H1 (cell line): Measurements from ENCODE around the gene SLC6A7. TPM values are rescaled to one million over a fixed set of nuclear protein-coding genes. Genes with fewer than 3 reads are reported as not detected.

ENCODE experiments used
- CTCF ChIA-PET: fragments of 300-600 bp; sonication (Branson Sonifier 250); formaldehyde crosslinking; loops from one replicate; lab custom pipeline; 2021; ENCODE audit not compliant: partially characterized antibody; lab: Charles Lee
- POLR2A ChIA-PET: fragments of 300-600 bp; sonication (Branson Sonifier 250); formaldehyde crosslinking; loops from one replicate; lab custom pipeline; 2021; ENCODE audit warnings: inconsistent platforms; ENCODE audit not compliant: partially characterized antibody; lab: Charles Lee
- DNase-seq, 2 experiments: peaks; one replicate each; pipeline versions ENCODE4 v3.0.0 to v3.0.0-alpha.2; 2010 to 2022; ENCODE audit warnings: low spot score in 2 of 2, low read depth in 1 of 2, mixed read lengths in 1 of 2
- FAIRE-seq: peaks from 2 replicates; lab custom pipeline; 2011; peaks lifted over from hg19 to GRCh38; lab: Jason Lieb, UNC
- H2AFZ ChIP-seq: 2 replicates; pipeline ENCODE4 v1.8.1; 2012; ENCODE audit warnings: low read length, inconsistent platforms
- H2AK5ac ChIP-seq: 2 replicates; pipeline ENCODE4 v1.6.1; 2013; ENCODE audit warnings: low read depth, low read length
- H2BK120ac ChIP-seq: replicated peaks from 2 replicates; pipeline ENCODE3; 2013; ENCODE audit warnings: low read depth, low read length, inconsistent platforms
- H2BK12ac ChIP-seq: 2 replicates; pipeline ENCODE4 v1.6.1; 2013; ENCODE audit warnings: low read depth, low read length
- H2BK15ac ChIP-seq: 2 replicates; pipeline ENCODE4 v1.6.1; 2013; ENCODE audit warnings: low read length
- H2BK20ac ChIP-seq: 2 replicates; pipeline ENCODE4 v1.6.1; 2013; ENCODE audit warnings: low read length
- H2BK5ac ChIP-seq: 2 replicates; pipeline ENCODE4 v1.6.1; 2013; ENCODE audit warnings: low read depth, low read length
- H3K14ac ChIP-seq: 2 replicates; pipeline ENCODE4 v1.6.1; 2013; ENCODE audit warnings: inconsistent platforms; ENCODE audit not compliant: insufficient read length
- H3K18ac ChIP-seq: 2 replicates; pipeline ENCODE4 v1.6.1; 2013; ENCODE audit warnings: low read length; ENCODE audit errors: extremely low read depth
- H3K23ac ChIP-seq: 2 replicates; pipeline ENCODE4 v1.6.1; 2013; ENCODE audit warnings: inconsistent platforms; ENCODE audit not compliant: insufficient read length
- H3K23me2 ChIP-seq: 2 replicates; pipeline ENCODE4 v1.6.1; 2013; ENCODE audit warnings: low read depth, low read length
- H3K27ac ChIP-seq: 2 replicates; pipeline ENCODE4 v1.6.1; 2011; ENCODE audit warnings: low read depth, low read length, inconsistent platforms
- H3K27me3 ChIP-seq, 4 experiments: replicated peaks in 1 of 4; 1 replicate in 1 of 4; 2 replicates in 3 of 4; pipeline versions ENCODE4 v1.6.1 to v1.8.1; 2011 to 2013; ENCODE audit warnings: low read length in 3 of 4, mild to moderate bottlenecking in 3 of 4, inconsistent platforms in 2 of 4, mixed read lengths in 2 of 4, moderate library complexity in 1 of 4; ENCODE audit not compliant: control insufficient read depth in 3 of 4, insufficient read depth in 3 of 4; ENCODE audit errors: extremely low read depth in 1 of 4
- H3K36me3 ChIP-seq, 4 experiments: 2 replicates each; pipeline versions ENCODE4 v1.6.1 to v1.8.1; 2011 to 2013; ENCODE audit warnings: mild to moderate bottlenecking in 4 of 4, low read length in 3 of 4, moderate library complexity in 2 of 4, control low read depth in 1 of 4, inconsistent platforms in 1 of 4; ENCODE audit not compliant: insufficient read depth in 4 of 4, control insufficient read depth in 2 of 4
- H3K4ac ChIP-seq: replicated peaks from 2 replicates; pipeline ENCODE3; 2013; ENCODE audit warnings: low read length, low read depth, mixed read lengths, inconsistent platforms; ENCODE audit not compliant: insufficient read length
- H3K4me1 ChIP-seq, 4 experiments: replicated peaks in 1 of 4; 1 replicate in 1 of 4; 2 replicates in 3 of 4; pipeline versions ENCODE4 v1.6.1 to v1.8.1; 2011 to 2013; ENCODE audit warnings: low read length in 3 of 4, inconsistent platforms in 2 of 4, mixed read lengths in 1 of 4; ENCODE audit not compliant: insufficient read depth in 4 of 4, control insufficient read depth in 3 of 4
- H3K4me2 ChIP-seq, 2 experiments: 2 replicates each; pipeline versions ENCODE4 v1.6.1 to v1.8.1; 2011 to 2013; ENCODE audit warnings: low read depth in 2 of 2, low read length in 2 of 2, control low read depth in 1 of 2, inconsistent platforms in 1 of 2, mild to moderate bottlenecking in 1 of 2; ENCODE audit not compliant: insufficient read depth in 1 of 2
- H3K4me3 ChIP-seq, 4 experiments: fragments of 200-600, 300-600 bp in 1 of 4; sonication (generic), shearing (Covaris generic), sonication (Bioruptor Twin) in 1 of 4; 2 replicates each; pipeline versions ENCODE4 v1.5.1 to v1.8.1; 2011 to 2016; ENCODE audit warnings: low read length in 4 of 4, low read depth in 3 of 4, control low read depth in 2 of 4, inconsistent platforms in 2 of 4, mild to moderate bottlenecking in 2 of 4, mixed read lengths in 1 of 4, moderate library complexity in 1 of 4; ENCODE audit not compliant: insufficient read depth in 2 of 4; ENCODE audit errors: extremely low read depth in 1 of 4
- H3K56ac ChIP-seq: replicated peaks from 2 replicates; pipeline ENCODE3; 2013; ENCODE audit warnings: low read depth, mild to moderate bottlenecking, mixed read lengths, low read length, inconsistent platforms; ENCODE audit not compliant: insufficient read length
- H3K79me1 ChIP-seq: 2 replicates; pipeline ENCODE4 v1.6.1; 2013; ENCODE audit warnings: low read depth, low read length, control low read depth
- H3K79me2 ChIP-seq, 2 experiments: 2 replicates each; pipeline versions ENCODE4 v1.6.1 to v1.8.1; 2012 to 2013; ENCODE audit warnings: low read length in 2 of 2, mild to moderate bottlenecking in 2 of 2, inconsistent platforms in 1 of 2; ENCODE audit not compliant: insufficient read depth in 2 of 2, control insufficient read depth in 1 of 2
- H3K9ac ChIP-seq, 4 experiments: replicated peaks in 1 of 4; 1 replicate in 1 of 4; 2 replicates in 3 of 4; pipeline versions ENCODE4 v1.6.1 to v1.8.1; 2011 to 2013; ENCODE audit warnings: low read depth in 3 of 4, low read length in 3 of 4, control low read depth in 2 of 4, mild to moderate bottlenecking in 2 of 4, moderate library complexity in 2 of 4, inconsistent platforms in 1 of 4; ENCODE audit errors: extremely low read depth in 1 of 4
- H3K9me3 ChIP-seq, 2 experiments: 2 replicates each; pipeline versions ENCODE4 v1.6.1 to v1.8.1; 2012 to 2013; ENCODE audit warnings: mild to moderate bottlenecking in 2 of 2, moderate library complexity in 2 of 2, control low read depth in 1 of 2, inconsistent platforms in 1 of 2, low read depth in 1 of 2, low read length in 1 of 2, mixed read lengths in 1 of 2; ENCODE audit not compliant: insufficient read depth in 2 of 2
- H4K20me1 ChIP-seq, 2 experiments: replicated peaks in 1 of 2; 2 replicates each; pipeline versions ENCODE3 to v1.8.1; 2011 to 2013; ENCODE audit warnings: inconsistent platforms in 2 of 2, low read length in 2 of 2, mild to moderate bottlenecking in 1 of 2; ENCODE audit not compliant: insufficient read depth in 2 of 2, control insufficient read depth in 1 of 2
- H4K5ac ChIP-seq: 2 replicates; pipeline ENCODE4 v1.6.1; 2013; ENCODE audit warnings: low read length, low read depth, mixed read lengths, inconsistent platforms; ENCODE audit not compliant: insufficient read length
- H4K8ac ChIP-seq: 2 replicates; pipeline ENCODE4 v1.8.0; 2013; ENCODE audit warnings: mild to moderate bottlenecking, moderate library complexity, low read length, inconsistent platforms; ENCODE audit not compliant: insufficient read depth; ENCODE audit errors: extremely low read depth
- H4K91ac ChIP-seq: replicated peaks from 2 replicates; pipeline ENCODE3; 2013; ENCODE audit warnings: low read length, mixed read lengths, inconsistent platforms; ENCODE audit not compliant: insufficient read length
- EP300 ChIP-seq, 2 experiments: IDR thresholded peaks; 1 replicate in 1 of 2; 2 replicates in 1 of 2; pipeline ENCODE4 v1.6.1; 2011 to 2012; ENCODE audit warnings: low read depth in 2 of 2, low read length in 2 of 2, mild to moderate bottlenecking in 2 of 2, borderline replicate concordance in 1 of 2, inconsistent platforms in 1 of 2, moderate library complexity in 1 of 2
- SIRT6 ChIP-seq: IDR thresholded peaks from one replicate; pipeline ENCODE4 v1.7.1; 2012; ENCODE audit warnings: low read length, inconsistent platforms
- SP1 ChIP-seq: IDR thresholded peaks from 2 replicates; pipeline ENCODE4 v1.6.1; 2011; ENCODE audit warnings: low read depth, low read length
- SP4 ChIP-seq: IDR thresholded peaks from 2 replicates; pipeline ENCODE4 v1.6.1; 2012; ENCODE audit warnings: low read length, inconsistent platforms
- SUZ12 ChIP-seq: fragments of 200-600 bp; sonication (generic); IDR thresholded peaks from 2 replicates; pipeline ENCODE4 v1.6.1; 2012; ENCODE audit warnings: mild to moderate bottlenecking, inconsistent platforms, low read length, moderate library complexity, mixed read lengths
- TEAD4 ChIP-seq: IDR thresholded peaks from 2 replicates; pipeline ENCODE4 v1.6.1; 2012; ENCODE audit warnings: low read depth, low read length, inconsistent platforms, mixed read lengths
- WGBS, 2 experiments: shearing (Covaris generic) in 1 of 2; methylation state at CpG; one replicate each; pipeline versions ENCODE4 v1.1.6 to v1.1.7; 2013 to 2015; ENCODE audit warnings: low lambda C conversion rate in 2 of 2, mixed read lengths in 2 of 2, inconsistent platforms in 1 of 2, low coverage in 1 of 2, missing lambda C conversion rate in 1 of 2; ENCODE audit not compliant: insufficient replicate concordance in 2 of 2, insufficient coverage in 1 of 2, insufficient read length in 1 of 2; ENCODE audit errors: extremely low coverage in 1 of 2, missing lambda C conversion rate in 1 of 2; 5-methylcytosine and 5-hydroxymethylcytosine counted together
- polyA plus RNA-seq, 7 experiments: library from polyadenylated mRNA; depleted of rRNA in 3 of 7; stranded (reverse) in 5 of 7; unstranded in 2 of 7; fragments of >200 nt in 5 of 7; fragments of 200-250 nt in 2 of 7; gene quantifications; 1 replicate in 5 of 7; 2 replicates in 1 of 7; 4 replicates in 1 of 7; pipeline versions ENCODE4 v1.2.1 to v1.2.3, GENCODE V29; 2011 to 2013; ENCODE audit warnings: missing spikeins in 2 of 7, mixed read lengths in 2 of 7
- total RNA-seq: library from RNA; stranded (reverse); fragmentation: NEBNext Ultra II Directional; extraction: Animal tissue kit (Norgen Biotek cat#: 25700); gene quantifications from 2 replicates; pipeline ENCODE4 v1.2.1, GENCODE V29; 2021

Gene SLC6A7
- total and polyA plus RNA-seq, 2 of the 8 experiments (the other 6 are each of a cell fraction or from before 2014, with no cell fraction given) = 0.07 to 0.12 TPM

DNA sequence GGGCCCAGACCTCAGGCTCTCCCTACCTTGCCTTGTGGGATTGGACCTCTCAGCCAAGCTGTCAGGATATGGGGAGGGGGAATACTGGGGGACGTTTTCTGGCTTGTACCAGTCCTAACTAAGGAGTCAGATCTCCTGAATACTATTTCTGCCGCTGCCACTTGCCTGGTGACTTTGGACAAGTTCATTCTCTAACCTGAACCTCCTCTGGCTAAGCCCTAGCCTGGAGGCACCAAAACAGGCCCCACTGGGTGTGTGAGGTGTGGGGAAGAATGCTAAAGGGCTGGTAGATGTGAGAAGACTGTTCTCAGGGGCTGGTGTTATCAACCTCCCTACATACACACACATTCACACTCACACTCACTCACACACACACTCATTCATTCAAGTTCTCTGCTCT is 1.1 kb downstream of the SLC6A7 start:
- H3K27me3 ChIP-seq = peaks cover 29 to 62% (median 58%) of the 10 kb centered on the region in 4 experiments
- POLR2A ChIA-PET = no interaction called here
- FAIRE-seq = no peak

More for the DNA sequence above, 1.1 kb downstream of the SLC6A7 start:
- no peak for DNase-seq
- H3K4ac ChIP-seq = no peak overlapping the region
- CTCF ChIA-PET = interaction anchor here (1.0 to 23.7 kb wide), 9 partner anchors 9 to 142 kb away, joined by 3 to 302 read pairs (median 5); no protein-coding TSS in a partner anchor
- H2BK12ac ChIP-seq = no peak overlapping the region
- no peak overlapping the region for H3K23ac ChIP-seq
- no peak overlapping the region for H2AK5ac ChIP-seq
- no peak overlapping the region for H3K9ac ChIP-seq
- H2BK15ac ChIP-seq = no peak overlapping the region
- peaks cover 6% of the 10 kb centered on the region; the same call in 1 of the 2 replicates for H3K23me2 ChIP-seq
- H3K4me3 ChIP-seq = peak overlapping the region in 1 of 4 experiments; percentile 61; a peak in 2 of 8 replicates
- peaks cover 1 to 19% (median 6%) of the 10 kb centered on the region in 4 experiments for H3K4me1 ChIP-seq
- H3K36me3 ChIP-seq = no peaks in the 10 kb centered on the region
- H3K9me3 ChIP-seq = no peaks in the 10 kb centered on the region
- no peak overlapping the region for H3K27ac ChIP-seq
- H3K18ac ChIP-seq = no peak overlapping the region
- no peak overlapping the region for H2AFZ ChIP-seq
- no peaks in the 10 kb centered on the region for H3K79me2 ChIP-seq
- H4K91ac ChIP-seq = no peak overlapping the region
- no peak overlapping the region for H3K56ac ChIP-seq
- TF ChIP-seq SP4 = no peak
- no peak for TF ChIP-seq TEAD4
- no peak for TF ChIP-seq EP300 (IDR thresholded peaks at IDR 0.05; ENCODE audit: borderline replicate concordance in 1 of 2, low read depth in 2 of 2, low read length in 2 of 2)
- TF ChIP-seq SP1 = no peak
- no peak for TF ChIP-seq SUZ12
- no peak for TF ChIP-seq SIRT6
- H4K5ac ChIP-seq = no peak overlapping the region
- no peak overlapping the region for H4K8ac ChIP-seq
- H4K20me1 ChIP-seq = peaks cover 1 to 3% of the 10 kb centered on the region in 2 experiments
- 28% methylated on average over 2 of the region's 2 CpGs; no CpG with 5 or more reads in 1 of the 2 experiments for WGBS, 2 experiments
- H3K4me2 ChIP-seq = peak overlapping the region; percentile 78 to 87; a peak in 3 of 4 replicates
- no peak overlapping the region for H2BK20ac ChIP-seq
- no peak overlapping the region for H3K14ac ChIP-seq
- H2BK120ac ChIP-seq = no peak overlapping the region
- H2BK5ac ChIP-seq = no peak overlapping the region
- no peaks in the 10 kb centered on the region for H3K79me1 ChIP-seq
